ENCODE measurements around the gene UNC93A. TPM values are rescaled to one million over a fixed set of nuclear protein-coding genes. Genes with fewer than 3 reads are reported as not detected.
"Not testable (repeated sequence)": the region's sequence is repeated elsewhere in the genome, so short reads cannot be mapped to it uniquely, and the experiment has no call there.

The UNC93A gene
- total RNA-seq: not detected

- H3K27me3 Mint-ChIP-seq: peaks cover 3% of the 10 kb centered on the region
- DNase-seq: no peak
- no peaks in the 10 kb centered on the region for H3K9me3 Mint-ChIP-seq
- no peaks in the 10 kb centered on the region for H3K36me3 Mint-ChIP-seq
- no peak within 1 kb of the TSS for H3K4me3 Mint-ChIP-seq
- no peak within 1 kb of the TSS for H3K27ac Mint-ChIP-seq
- no peaks in the 10 kb centered on the region for H3K4me1 Mint-ChIP-seq
These were observed at the start of gene UNC93A for GRCh38 chr6:167290786-167291622. TSS of gene UNC93A (plus strand) at chr6:167291315. CDS start at chr6:167291490, 175 bp downstream.

GRCh38 chr6:167241321-167242134 is 49.6 kb upstream of the UNC93A start:
- H3K4me3 Mint-ChIP-seq, H3K27me3 Mint-ChIP-seq, H3K36me3 Mint-ChIP-seq, H3K4me1 Mint-ChIP-seq, H3K27ac Mint-ChIP-seq, H3K9me3 Mint-ChIP-seq, DNase-seq: not testable (repeated sequence)

GRCh38 chr6:167242135-167242506 is 49.0 kb upstream of the UNC93A start:
- H3K4me3 Mint-ChIP-seq, H3K27ac Mint-ChIP-seq, H3K36me3 Mint-ChIP-seq, DNase-seq, H3K4me1 Mint-ChIP-seq, H3K9me3 Mint-ChIP-seq, H3K27me3 Mint-ChIP-seq: not testable (repeated sequence)

DNA sequence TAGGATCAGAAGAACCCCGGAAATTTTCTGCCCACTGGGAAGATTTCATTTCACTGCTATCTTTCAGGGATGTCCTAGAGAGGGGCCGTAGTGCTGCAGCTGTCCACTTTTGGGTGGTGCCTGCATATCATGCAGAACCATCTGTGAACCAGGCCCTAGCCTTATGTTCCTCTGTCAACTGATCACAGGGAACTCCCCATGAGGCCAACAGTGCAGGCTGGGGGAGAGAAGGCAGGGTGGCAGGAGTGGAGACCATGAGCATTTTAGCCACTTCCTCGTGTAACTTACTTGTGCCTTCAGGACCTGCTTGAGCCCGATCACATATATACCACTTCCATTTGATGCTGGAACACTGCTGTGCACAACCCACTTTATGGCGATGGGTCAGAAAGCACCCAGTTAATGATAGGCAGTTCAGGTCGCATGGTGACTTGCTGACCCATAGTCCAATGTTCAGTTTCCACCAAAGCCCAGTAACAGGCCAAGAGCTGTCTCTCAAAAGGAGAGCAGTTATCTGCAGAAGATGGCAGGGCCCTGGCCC is 48.5 kb upstream of the UNC93A start:
- not testable (repeated sequence) for H3K4me1 Mint-ChIP-seq, H3K36me3 Mint-ChIP-seq, DNase-seq, H3K4me3 Mint-ChIP-seq, H3K27me3 Mint-ChIP-seq, H3K27ac Mint-ChIP-seq, H3K9me3 Mint-ChIP-seq

- no peaks in the 10 kb centered on the region for H3K27me3 Mint-ChIP-seq
- DNase-seq: no peak
- H3K4me1 Mint-ChIP-seq: no peaks in the 10 kb centered on the region
These were observed 46.8 kb upstream of the UNC93A start for GRCh38 chr6:167244064-167244960.

DNA sequence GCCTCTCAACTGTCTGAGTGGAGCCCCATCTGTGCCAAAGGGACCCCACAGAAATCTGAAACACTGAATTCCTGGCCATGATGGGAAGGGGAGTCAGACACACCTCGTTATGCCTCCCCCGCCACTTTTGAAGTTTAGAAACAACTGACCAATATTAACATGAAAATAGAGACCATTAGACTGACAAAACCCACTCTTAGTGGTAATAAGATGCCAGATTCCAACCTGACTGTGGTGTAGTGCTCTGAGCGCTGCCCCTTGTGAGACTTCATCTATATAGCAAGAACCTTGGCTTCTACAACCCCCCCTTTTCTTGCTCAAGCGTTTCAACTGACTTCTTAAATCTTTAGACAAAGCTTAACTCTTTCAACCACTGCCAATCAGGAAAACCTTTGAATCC is 46.1 kb upstream of the UNC93A start:
- H3K4me3 Mint-ChIP-seq: no peak overlapping the region
- H3K9me3 Mint-ChIP-seq: no peaks in the 10 kb centered on the region
- no peak for DNase-seq
- no peaks in the 10 kb centered on the region for H3K36me3 Mint-ChIP-seq
- H3K27ac Mint-ChIP-seq: no peak overlapping the region
- no peaks in the 10 kb centered on the region for H3K27me3 Mint-ChIP-seq
- H3K4me1 Mint-ChIP-seq: no peaks in the 10 kb centered on the region

More at GRCh38 chr6:167244064-167244960, 46.8 kb upstream of the UNC93A start:
- H3K27ac Mint-ChIP-seq: no peak overlapping the region
- no peaks in the 10 kb centered on the region for H3K36me3 Mint-ChIP-seq
- H3K9me3 Mint-ChIP-seq: no peaks in the 10 kb centered on the region
- no peak overlapping the region for H3K4me3 Mint-ChIP-seq

DNA sequence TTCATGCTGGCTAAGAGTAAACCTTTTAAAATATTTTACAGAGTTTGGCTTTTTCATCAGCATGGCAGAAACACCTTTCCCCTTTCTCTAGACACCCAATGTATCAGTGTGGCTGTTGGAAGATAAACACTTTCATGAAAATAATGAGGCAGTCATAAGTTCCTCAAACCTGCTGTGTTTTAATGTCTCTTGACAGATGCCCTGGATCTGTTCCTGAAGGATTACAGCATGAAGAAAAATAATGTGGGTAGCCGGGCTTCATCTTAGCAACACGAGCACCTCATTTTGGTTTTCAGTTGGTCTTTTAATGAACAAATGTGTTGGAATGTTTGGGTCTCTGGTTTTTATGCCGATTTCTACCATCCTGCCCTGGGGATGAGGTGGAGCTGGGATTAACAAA is 45.5 kb upstream of the UNC93A start:
- no peak overlapping the region for H3K4me3 Mint-ChIP-seq

GRCh38 chr6:167247814-167248595 is 43.1 kb upstream of the UNC93A start:
- Mint-ChIP-seq H3K27me3 (no peaks in the 10 kb centered on the region), H3K4me3 (no peak overlapping the region), H3K9me3 (no peaks in the 10 kb centered on the region), H3K27ac (no peak overlapping the region), H3K4me1 (no peaks in the 10 kb centered on the region), H3K36me3 (no peaks in the 10 kb centered on the region)
- DNase-seq: no peak

More for the DNA sequence above, 45.5 kb upstream of the UNC93A start:
- Mint-ChIP-seq H3K9me3 (no peaks in the 10 kb centered on the region), H3K27ac (no peak overlapping the region), H3K4me1 (no peaks in the 10 kb centered on the region), H3K27me3 (no peaks in the 10 kb centered on the region), H3K36me3 (no peaks in the 10 kb centered on the region)
- DNase-seq: no peak

- not testable (repeated sequence) for H3K4me1 Mint-ChIP-seq, H3K4me3 Mint-ChIP-seq, DNase-seq, H3K9me3 Mint-ChIP-seq, H3K36me3 Mint-ChIP-seq, H3K27me3 Mint-ChIP-seq, H3K27ac Mint-ChIP-seq
These were observed 42.1 kb upstream of the UNC93A start for GRCh38 chr6:167248878-167249455.

DNA sequence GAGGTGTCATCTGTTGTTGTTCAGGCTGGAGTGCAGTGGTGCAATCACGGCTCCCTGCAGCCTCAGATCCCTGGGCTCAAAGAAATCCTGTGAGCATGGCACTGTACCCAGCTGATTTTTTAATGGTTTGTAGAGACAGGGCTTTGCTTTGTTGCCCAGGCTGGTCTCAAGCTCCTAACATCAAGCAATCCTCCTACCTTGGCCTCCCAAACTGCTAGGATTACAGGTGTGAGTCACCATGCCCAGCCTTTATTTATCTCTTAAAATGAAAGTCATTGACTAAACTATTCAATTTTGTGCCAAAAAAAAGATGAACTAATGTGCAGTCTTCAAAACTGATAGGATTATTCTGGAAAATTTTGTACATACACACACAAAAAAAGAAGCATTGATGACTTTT is 38.8 kb upstream of the UNC93A start:
- H3K9me3 Mint-ChIP-seq: peaks cover 6% of the 10 kb centered on the region
- H3K36me3 Mint-ChIP-seq: no peaks in the 10 kb centered on the region
- H3K4me3 Mint-ChIP-seq: no peak overlapping the region
- no peak for DNase-seq
- H3K4me1 Mint-ChIP-seq: no peaks in the 10 kb centered on the region
- no peak overlapping the region for H3K27ac Mint-ChIP-seq
- no peaks in the 10 kb centered on the region for H3K27me3 Mint-ChIP-seq

- peaks cover 11% of the 10 kb centered on the region for H3K27me3 Mint-ChIP-seq
- H3K9me3 Mint-ChIP-seq: peaks cover 6% of the 10 kb centered on the region
- H3K4me1 Mint-ChIP-seq: no peaks in the 10 kb centered on the region
- H3K27ac Mint-ChIP-seq: no peak overlapping the region
- no peaks in the 10 kb centered on the region for H3K36me3 Mint-ChIP-seq
- H3K4me3 Mint-ChIP-seq: no peak overlapping the region
- DNase-seq: no peak
These were observed 35.1 kb upstream of the UNC93A start for GRCh38 chr6:167255918-167256553.

- no peak for DNase-seq
- Mint-ChIP-seq H3K36me3 (no peaks in the 10 kb centered on the region), H3K27ac (no peak overlapping the region), H3K4me3 (no peak overlapping the region), H3K9me3 (peaks cover 8% of the 10 kb centered on the region), H3K27me3 (peaks cover 17% of the 10 kb centered on the region), H3K4me1 (no peaks in the 10 kb centered on the region)
These were observed 32.5 kb upstream of the UNC93A start for GRCh38 chr6:167258646-167259045.

GRCh38 chr6:167266057-167266829 is 24.9 kb upstream of the UNC93A start:
- not testable (repeated sequence) for H3K36me3 Mint-ChIP-seq, H3K4me3 Mint-ChIP-seq, H3K27ac Mint-ChIP-seq, DNase-seq, H3K9me3 Mint-ChIP-seq, H3K4me1 Mint-ChIP-seq
- peaks cover 12% of the 10 kb centered on the region for H3K27me3 Mint-ChIP-seq
